GM10266 (cell line): Measurements from ENCODE around the gene CEMIP2.
"Not testable (repeated sequence)": the region's sequence is repeated elsewhere in the genome, so short reads cannot be mapped to it uniquely, and the experiment has no call there.

Experiments used
- DNase-seq: peaks from one replicate; pipeline ENCODE4 v3.0.0; 2012; ENCODE audit errors: extremely low spot score
- CTCF ChIP-seq: IDR thresholded peaks from 2 replicates; pipeline ENCODE4 v1.5.1; 2012; ENCODE audit warnings: mild to moderate bottlenecking, low read depth; ENCODE audit not compliant: control insufficient read depth, insufficient read depth; ENCODE audit errors: missing control alignments

CEMIP2 gene

GRCh38 chr9:71663216-71663615 is 105.1 kb downstream of the CEMIP2 start:
- no peak for TF ChIP-seq CTCF

DNA sequence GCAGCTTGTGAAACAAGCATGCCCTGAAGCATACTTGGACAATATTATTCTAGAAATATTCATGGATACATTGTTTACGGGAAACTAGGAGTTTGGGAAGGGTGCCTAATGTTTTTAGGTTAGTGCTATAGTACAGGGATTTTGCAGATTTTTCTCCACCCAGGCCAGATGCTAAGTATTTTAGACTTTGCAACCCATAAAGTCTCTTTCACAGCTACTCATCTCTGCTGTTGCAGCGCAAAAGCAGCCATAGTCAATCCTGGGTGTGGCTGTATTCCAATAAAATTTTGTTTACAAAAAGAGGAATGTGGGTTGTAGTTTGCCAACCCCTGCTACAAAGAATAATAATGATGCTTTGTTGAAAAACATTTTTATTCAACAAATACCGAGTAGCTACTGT is 106.2 kb downstream of the CEMIP2 start:
- TF ChIP-seq CTCF: no peak
- no peak for DNase-seq

More at GRCh38 chr9:71663216-71663615, 105.1 kb downstream of the CEMIP2 start:
- DNase-seq: no peak

DNA sequence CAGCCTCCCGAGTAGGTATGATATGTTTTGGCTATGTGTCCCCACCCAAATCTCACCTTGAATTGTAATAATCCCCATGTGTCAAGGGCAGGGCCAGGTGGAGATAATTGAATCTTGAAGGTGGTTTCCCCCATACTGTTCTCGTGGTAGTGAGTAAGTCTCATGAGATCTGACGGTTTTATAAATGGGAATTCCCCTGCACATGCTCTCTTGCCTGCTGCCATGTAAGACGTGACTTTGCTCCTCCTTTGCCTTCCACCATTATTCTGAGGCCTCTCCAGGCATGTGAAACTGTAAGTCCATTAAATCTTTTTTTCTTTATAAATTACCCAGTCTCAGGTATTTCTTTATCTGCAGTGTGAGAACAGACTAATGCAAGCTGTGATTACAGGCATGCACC is 111.0 kb downstream of the CEMIP2 start:
- not testable (repeated sequence) for DNase-seq

DNA sequence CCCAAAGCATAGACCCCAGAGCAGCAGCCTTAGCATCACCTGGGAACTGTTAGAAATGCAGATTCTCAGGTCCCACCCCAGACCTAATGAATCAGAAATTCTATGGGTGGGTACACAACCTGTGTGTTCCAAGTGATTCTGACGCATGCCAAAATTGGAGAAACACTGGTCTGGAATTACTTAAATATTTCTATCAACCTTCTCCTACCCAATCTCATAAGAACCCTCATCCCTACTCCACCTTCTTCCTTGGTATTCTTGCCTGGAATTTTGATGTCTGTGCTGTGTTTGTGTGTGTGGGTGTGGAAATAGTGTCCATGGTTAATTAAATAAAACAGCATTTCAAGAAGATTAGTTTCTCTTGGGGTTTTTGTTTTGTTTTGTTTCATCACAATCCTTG is 111.8 kb downstream of the CEMIP2 start:
- no peak for TF ChIP-seq CTCF

GRCh38 chr9:71655778-71656177 is 112.5 kb downstream of the CEMIP2 start:
- DNase-seq: no peak
- TF ChIP-seq CTCF: no peak

More for the DNA sequence above, 111.8 kb downstream of the CEMIP2 start:
- DNase-seq: no peak

GRCh38 chr9:71655141-71655540 is 113.2 kb downstream of the CEMIP2 start:
- TF ChIP-seq CTCF: no peak
- no peak for DNase-seq

- no peak for DNase-seq
- TF ChIP-seq CTCF: no peak
These were observed 115.8 kb downstream of the CEMIP2 start for GRCh38 chr9:71652480-71652879.

GRCh38 chr9:71648453-71648852 is 119.9 kb downstream of the CEMIP2 start:
- no peak for TF ChIP-seq CTCF
- no peak for DNase-seq
